GM13977 (cell line): ENCODE results near the gene ZFHX3.
"Not testable (repeated sequence)": the region's sequence is repeated elsewhere in the genome, so short reads cannot be mapped to it uniquely, and the experiment has no call there.

ENCODE experiments used
- DNase-seq: peaks from one replicate; pipeline ENCODE4 v3.0.0; 2012; ENCODE audit warnings: low spot score
- in situ Hi-C: fragments of 300-500 bp; cut with MboI; formaldehyde crosslinking; loops from one replicate; pipeline ENCODE4 v1.12.0; 2022; ENCODE audit warnings: low sequenced_read_pairs, low pct_unique_long_range_greater_than_20kb, mixed read lengths, inconsistent platforms; ENCODE audit not compliant: unreplicated experiment
- TF ChIP-seq, protein P1 (sequence below): IDR thresholded peaks from 2 replicates; pipeline ENCODE4 v1.5.1; 2012; ENCODE audit warnings: mild to moderate bottlenecking, control low read depth; ENCODE audit not compliant: insufficient read depth; ENCODE audit errors: extremely low read depth, missing control alignments

The ZFHX3 gene

DNA sequence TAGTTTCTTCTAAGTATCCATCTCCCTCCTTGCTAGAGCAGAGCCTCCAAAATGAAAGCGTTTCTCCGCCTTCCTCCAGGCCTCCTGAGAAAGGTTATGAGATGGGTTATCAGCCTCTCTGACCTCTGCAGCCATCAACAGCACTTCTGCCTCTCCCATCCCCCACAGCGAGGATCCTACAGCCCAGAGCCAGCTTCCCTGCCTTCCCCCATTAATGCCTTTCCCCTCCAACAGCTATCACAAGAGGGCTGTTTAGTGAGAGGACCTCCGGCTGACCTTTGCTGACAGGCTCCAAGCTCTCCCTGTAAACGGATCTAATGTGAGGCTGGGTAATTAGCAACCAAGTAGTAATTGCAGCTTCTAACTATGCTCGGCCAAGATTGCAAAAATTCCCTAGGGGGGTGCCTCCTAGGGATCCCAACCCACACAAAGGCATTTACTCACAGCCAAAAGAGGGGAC, 55.8 kb downstream of the ZFHX3 start:
- in situ Hi-C loops = no loop called here
- DNase-seq = no peak
- TF ChIP-seq, protein P1, sequence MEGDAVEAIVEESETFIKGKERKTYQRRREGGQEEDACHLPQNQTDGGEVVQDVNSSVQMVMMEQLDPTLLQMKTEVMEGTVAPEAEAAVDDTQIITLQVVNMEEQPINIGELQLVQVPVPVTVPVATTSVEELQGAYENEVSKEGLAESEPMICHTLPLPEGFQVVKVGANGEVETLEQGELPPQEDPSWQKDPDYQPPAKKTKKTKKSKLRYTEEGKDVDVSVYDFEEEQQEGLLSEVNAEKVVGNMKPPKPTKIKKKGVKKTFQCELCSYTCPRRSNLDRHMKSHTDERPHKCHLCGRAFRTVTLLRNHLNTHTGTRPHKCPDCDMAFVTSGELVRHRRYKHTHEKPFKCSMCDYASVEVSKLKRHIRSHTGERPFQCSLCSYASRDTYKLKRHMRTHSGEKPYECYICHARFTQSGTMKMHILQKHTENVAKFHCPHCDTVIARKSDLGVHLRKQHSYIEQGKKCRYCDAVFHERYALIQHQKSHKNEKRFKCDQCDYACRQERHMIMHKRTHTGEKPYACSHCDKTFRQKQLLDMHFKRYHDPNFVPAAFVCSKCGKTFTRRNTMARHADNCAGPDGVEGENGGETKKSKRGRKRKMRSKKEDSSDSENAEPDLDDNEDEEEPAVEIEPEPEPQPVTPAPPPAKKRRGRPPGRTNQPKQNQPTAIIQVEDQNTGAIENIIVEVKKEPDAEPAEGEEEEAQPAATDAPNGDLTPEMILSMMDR = no peak

DNA sequence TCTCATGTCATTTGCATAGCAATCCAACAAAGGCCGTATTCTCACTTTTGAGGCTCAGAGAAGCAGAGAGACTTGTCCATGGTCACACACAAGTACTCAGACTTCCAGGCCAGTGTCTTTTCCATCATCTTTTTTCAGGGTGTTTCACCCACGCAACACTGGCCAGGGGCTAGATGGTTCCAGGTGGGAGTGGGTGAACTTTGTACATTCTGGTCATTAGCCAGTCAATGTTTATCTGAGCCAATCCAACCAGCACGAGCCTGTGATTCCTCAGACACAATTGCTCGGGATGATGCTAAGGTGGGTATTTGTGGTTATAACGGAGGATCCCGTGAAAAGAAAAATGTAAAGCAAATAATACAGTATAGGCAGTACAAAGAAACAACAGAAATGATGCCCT, 56.3 kb downstream of the ZFHX3 start:
- DNase-seq = no peak
- in situ Hi-C loops = no loop called here
- TF ChIP-seq, protein P1 = no peak

DNA sequence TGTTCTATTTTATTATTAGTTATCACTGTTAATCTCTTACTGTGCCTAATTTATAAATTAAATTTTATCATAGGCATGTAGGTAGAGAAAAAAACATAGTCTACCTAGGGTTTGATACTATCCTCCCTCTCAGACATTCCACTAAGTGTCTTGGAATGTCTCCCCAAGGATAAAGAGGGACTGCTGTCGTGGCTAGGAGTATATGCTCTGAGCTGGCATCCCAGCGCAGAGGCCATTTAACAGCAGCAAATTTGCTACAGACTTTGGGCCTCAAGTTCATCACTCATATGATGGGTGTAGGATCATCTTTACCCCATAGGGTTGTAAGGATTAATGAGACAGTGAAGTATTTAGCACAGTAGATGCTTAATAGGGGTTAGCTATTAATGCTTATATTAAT, 56.7 kb downstream of the ZFHX3 start:
- in situ Hi-C loops = no loop called here
- TF ChIP-seq, protein P1 = no peak
- DNase-seq = no peak

DNA sequence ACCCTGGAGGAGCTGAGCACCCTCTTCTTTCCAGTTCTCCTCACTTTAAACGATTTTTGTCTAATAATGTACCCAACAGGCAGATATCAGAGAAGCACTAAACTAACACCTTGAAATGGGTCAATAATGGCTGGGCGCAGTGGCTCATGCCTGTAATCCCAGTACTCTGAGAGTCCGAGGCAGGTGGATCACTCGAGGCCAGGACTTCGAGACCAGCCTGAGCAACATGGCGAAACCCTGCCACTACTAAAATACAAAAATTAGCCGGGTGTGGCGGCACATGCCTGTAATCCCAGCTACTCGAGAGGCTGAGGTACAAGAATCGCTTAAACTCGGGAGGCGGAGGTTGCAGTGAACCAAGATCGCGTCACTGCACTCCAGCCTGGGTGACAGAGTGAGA, 57.4 kb downstream of the ZFHX3 start:
- TF ChIP-seq, protein P1 = no peak
- in situ Hi-C loops = no loop called here
- DNase-seq = no peak

DNA sequence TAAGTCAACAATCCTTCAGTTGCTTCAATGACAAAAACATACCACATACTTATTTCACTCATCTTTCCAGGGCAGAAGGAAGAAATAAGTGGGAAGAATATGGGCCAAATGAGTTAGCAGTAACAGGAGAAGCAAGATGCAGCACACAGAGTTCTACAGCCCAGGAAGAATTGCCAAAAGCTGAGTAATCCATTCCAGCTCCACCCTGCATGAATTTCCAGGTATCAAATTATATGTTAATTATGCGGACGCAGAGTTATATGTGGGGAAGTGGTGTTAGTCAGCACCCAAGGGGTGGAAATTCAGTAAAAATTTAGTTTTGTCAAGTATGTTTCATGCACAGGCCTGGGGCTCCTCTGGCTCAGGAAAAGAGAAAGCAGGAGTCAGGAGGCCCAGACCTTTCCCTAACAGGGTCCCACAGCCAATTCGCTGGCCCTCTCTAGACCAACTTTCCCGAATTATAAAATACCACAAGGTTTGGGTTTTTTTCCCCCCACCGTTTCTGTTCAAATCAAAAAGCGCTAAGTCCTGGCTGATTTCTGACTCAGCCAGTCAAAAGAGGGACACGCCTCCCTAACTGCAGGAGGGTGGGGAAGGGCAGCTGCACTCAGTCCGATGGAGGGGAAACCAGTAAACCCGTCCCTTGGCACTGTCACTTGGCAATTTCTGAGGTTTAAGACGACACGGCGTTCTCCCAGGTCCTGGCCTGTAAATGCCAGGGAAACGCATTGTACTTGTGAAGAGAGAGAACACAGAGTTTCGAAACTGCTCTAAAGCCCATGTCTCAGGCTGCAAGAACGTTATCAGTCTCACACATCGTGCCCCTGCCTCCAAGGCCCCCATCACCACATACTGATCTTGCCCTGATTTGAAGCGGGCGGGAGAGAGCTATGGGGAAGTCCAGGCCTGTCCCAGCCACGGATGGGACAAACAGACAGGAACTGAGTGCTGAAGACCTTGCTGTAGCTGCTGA, 58.1 kb downstream of the ZFHX3 start:
- peak; percentile 34 for DNase-seq
- in situ Hi-C loops = no loop called here
- TF ChIP-seq, protein P1 = no peak

DNA sequence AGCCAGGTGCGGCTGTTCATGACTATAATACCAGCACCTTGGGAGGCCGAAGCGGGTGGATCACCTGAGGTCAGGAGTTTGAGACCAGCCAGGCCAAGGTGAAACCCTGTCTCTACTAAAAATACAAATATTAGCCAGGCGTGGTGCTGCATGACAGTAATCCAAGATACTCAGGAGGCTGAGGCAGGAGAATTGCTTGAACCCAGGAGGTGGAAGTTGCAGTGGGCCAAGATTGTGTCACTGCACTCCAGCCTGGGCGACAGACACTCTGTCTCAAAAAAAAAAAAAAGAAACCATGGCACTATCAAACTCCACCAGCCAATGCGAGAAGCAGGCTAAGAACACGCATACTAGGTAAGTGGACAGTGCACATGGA, 58.7 kb downstream of the ZFHX3 start:
- DNase-seq, in situ Hi-C loops: not testable (repeated sequence)

DNA sequence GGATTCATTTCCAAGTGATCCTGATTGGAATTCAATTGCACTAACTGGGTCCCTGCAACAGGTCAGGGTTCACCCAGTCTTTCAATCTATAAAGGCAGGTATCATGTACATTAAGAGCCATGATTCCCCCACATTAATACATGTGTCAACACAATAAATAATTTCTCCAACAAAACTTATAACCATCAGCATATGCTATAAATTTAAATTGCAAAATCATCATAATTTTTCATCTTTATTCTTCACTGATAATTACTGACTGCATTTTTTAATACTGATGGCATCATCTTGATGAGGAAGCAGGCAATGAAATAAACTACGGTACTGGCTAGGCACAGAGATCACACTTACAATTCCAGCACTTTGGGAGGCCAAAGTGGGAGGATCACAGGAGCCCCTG, 59.4 kb downstream of the ZFHX3 start:
- TF ChIP-seq, protein P1 = no peak
- no peak for DNase-seq
- in situ Hi-C loops = no loop called here
